Esophagus muscularis mucosa (tissue), 4 donors: ENCODE results near the gene USH1G. TPM values are rescaled to one million over a fixed set of nuclear protein-coding genes. Genes with fewer than 3 reads are reported as not detected.
"Not testable (repeated sequence)": the region's sequence is repeated elsewhere in the genome, so short reads cannot be mapped to it uniquely, and the experiment has no call there.

Experiments used
- DNase-seq: peaks from one replicate; pipeline ENCODE4 v3.0.0-alpha.2; 2017; ENCODE audit errors: extremely low spot score
- H3K27ac ChIP-seq, 4 donors: fragments of 200-600 bp; sonication (generic); replicated peaks in 1 of 4; 1 replicate in 3 of 4; 2 replicates in 1 of 4; pipeline ENCODE4 v1.5.1; 2016 to 2019; ENCODE audit warnings: mild to moderate bottlenecking in 1 of 4
- H3K27me3 ChIP-seq, 4 donors: fragments of 200-600 bp; sonication (generic); one replicate each; pipeline versions ENCODE4 v1.5.1 to v1.6.0; 2016 to 2019
- H3K36me3 ChIP-seq, 4 donors: fragments of 200-600 bp; sonication (generic); one replicate each; pipeline ENCODE4 v1.5.1; 2016 to 2019
- H3K4me1 ChIP-seq, 4 donors: fragments of 200-600 bp; sonication (generic); one replicate each; pipeline ENCODE4 v1.5.1; 2016 to 2019
- H3K4me3 ChIP-seq, 4 donors: fragments of 200-600 bp; sonication (generic); 1 replicate in 2 of 4; 2 replicates in 2 of 4; pipeline ENCODE4 v1.5.1; 2016 to 2019; ENCODE audit warnings: mild to moderate bottlenecking in 4 of 4, moderate library complexity in 1 of 4
- H3K9me3 ChIP-seq, 4 donors: fragments of 200-600 bp; sonication (generic); 1 replicate in 3 of 4; 2 replicates in 1 of 4; pipeline ENCODE4 v1.5.1; 2016 to 2019
- EP300 ChIP-seq: sonication (generic); formaldehyde crosslinking; IDR thresholded peaks from one replicate; pipeline ENCODE4 v1.6.1; 2017; ENCODE audit warnings: antibody characterized with exemption
- POLR2A ChIP-seq: fragments of 450-650 bp; IDR thresholded peaks from one replicate; pipeline ENCODE4 v1.6.1; 2017; ENCODE audit warnings: antibody characterized with exemption, moderate library complexity, mild to moderate bottlenecking, low read depth
- POLR2AphosphoS5 ChIP-seq, 2 donors: sonication (generic); formaldehyde crosslinking; IDR thresholded peaks; one replicate each; pipeline ENCODE4 v1.6.1; 2017; ENCODE audit warnings: antibody characterized with exemption in 2 of 2
- WGBS: methylation state at CpG from one replicate; pipeline ENCODE4 v1.1.5; 2018; 5-methylcytosine and 5-hydroxymethylcytosine counted together
- intact Hi-C: fragments of 100-400 bp; cut with DNase I; formaldehyde crosslinking; loops from one replicate; pipeline ENCODE4 v1.15.1; 2023
- total RNA-seq, 4 donors: library from RNA; depleted of rRNA; stranded (reverse); fragments of >200 nt; gene quantifications; one replicate each; pipeline versions ENCODE4 v1.1.0 to v1.2.1, GENCODE V29; 2016
- TF ChIP-seq, protein P1 (sequence below), 3 experiments: fragments of 200-600 bp in 2 of 3; fragments of 450-650 bp in 1 of 3; sonication (generic) in 2 of 3; IDR thresholded peaks; one replicate each; pipeline ENCODE4 v1.5.1; 2017 to 2019; ENCODE audit warnings: antibody characterized with exemption in 3 of 3, mild to moderate bottlenecking in 2 of 3, moderate library complexity in 1 of 3

The USH1G gene
- total RNA-seq, 4 donors from 2014 or later: 0.39 TPM; not detected in 3

GRCh38 chr17:74918906-74919305 lies 4.1 kb downstream of the USH1G start:
- Histone ChIP-seq H3K27me3 (peaks cover 7 to 79% (median 23%) of the 10 kb centered on the region in 4 donors), H3K9me3 (no peaks in the 10 kb centered on the region)

GRCh38 chr17:74917430-74917829 lies 5.6 kb downstream of the USH1G start:
- Histone ChIP-seq H3K36me3 (no peaks in the 10 kb centered on the region), H3K4me1 (peaks cover 0 to 13% (median 2%) of the 10 kb centered on the region in 4 donors), H3K4me3 (no peak overlapping the region), H3K27me3 (peaks cover 0 to 64% (median 8%) of the 10 kb centered on the region in 4 donors), H3K27ac (no peak overlapping the region), H3K9me3 (no peaks in the 10 kb centered on the region)
- 79% methylated on average over 3 of the region's 10 CpGs for WGBS
- DNase-seq: no peak
- TF ChIP-seq POLR2A (no peak), EP300 (no peak), POLR2AphosphoS5 (IDR thresholded peaks at IDR 0.05) (no peak)
- TF ChIP-seq, protein P1, sequence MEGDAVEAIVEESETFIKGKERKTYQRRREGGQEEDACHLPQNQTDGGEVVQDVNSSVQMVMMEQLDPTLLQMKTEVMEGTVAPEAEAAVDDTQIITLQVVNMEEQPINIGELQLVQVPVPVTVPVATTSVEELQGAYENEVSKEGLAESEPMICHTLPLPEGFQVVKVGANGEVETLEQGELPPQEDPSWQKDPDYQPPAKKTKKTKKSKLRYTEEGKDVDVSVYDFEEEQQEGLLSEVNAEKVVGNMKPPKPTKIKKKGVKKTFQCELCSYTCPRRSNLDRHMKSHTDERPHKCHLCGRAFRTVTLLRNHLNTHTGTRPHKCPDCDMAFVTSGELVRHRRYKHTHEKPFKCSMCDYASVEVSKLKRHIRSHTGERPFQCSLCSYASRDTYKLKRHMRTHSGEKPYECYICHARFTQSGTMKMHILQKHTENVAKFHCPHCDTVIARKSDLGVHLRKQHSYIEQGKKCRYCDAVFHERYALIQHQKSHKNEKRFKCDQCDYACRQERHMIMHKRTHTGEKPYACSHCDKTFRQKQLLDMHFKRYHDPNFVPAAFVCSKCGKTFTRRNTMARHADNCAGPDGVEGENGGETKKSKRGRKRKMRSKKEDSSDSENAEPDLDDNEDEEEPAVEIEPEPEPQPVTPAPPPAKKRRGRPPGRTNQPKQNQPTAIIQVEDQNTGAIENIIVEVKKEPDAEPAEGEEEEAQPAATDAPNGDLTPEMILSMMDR (IDR thresholded peaks at IDR 0.05): no peak
- intact Hi-C loops: no loop called here

More at GRCh38 chr17:74918906-74919305, 4.1 kb downstream of the USH1G start:
- Histone ChIP-seq H3K4me1 (peaks cover 12 to 28% (median 17%) of the 10 kb centered on the region in 4 donors), H3K36me3 (no peaks in the 10 kb centered on the region), H3K4me3 (no peak overlapping the region), H3K27ac (no peak overlapping the region)
- WGBS: 93% methylated on average over 5 of the region's 5 CpGs
- intact Hi-C loops: no loop called here
- TF ChIP-seq, protein P1 (IDR thresholded peaks at IDR 0.05): no peak
- no peak for TF ChIP-seq POLR2AphosphoS5 (IDR thresholded peaks at IDR 0.05)
- no peak for TF ChIP-seq EP300
- TF ChIP-seq POLR2A: no peak
- no peak for DNase-seq

DNA sequence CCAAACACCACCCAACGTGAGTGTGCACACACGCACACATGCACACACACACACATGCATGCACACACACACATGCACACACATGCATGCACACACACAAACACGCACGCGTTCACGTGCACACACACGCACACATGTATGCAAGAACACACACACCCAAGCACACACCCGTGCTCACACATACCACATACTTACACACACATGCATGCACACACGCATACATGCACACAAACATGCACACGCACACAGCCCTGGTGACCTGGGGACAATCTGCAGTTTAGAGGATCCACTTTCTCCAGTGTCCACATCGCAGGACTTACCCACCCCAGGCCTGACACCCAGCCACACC lies 6.2 kb downstream of the USH1G start:
- Histone ChIP-seq H3K9me3 (no peaks in the 10 kb centered on the region), H3K36me3 (no peaks in the 10 kb centered on the region), H3K27ac (no peak overlapping the region), H3K27me3 (peaks cover 0 to 58% (median 3%) of the 10 kb centered on the region in 4 donors), H3K4me1 (peaks cover 0 to 7% (median 2%) of the 10 kb centered on the region in 4 donors), H3K4me3 (no peak overlapping the region)
- TF ChIP-seq POLR2AphosphoS5 (IDR thresholded peaks at IDR 0.05) (no peak), POLR2A (no peak)
- TF ChIP-seq, protein P1 (IDR thresholded peaks at IDR 0.05): no peak
- no peak for DNase-seq
- WGBS: 93% methylated on average over 11 of the region's 11 CpGs
- intact Hi-C loops: no loop called here

DNA sequence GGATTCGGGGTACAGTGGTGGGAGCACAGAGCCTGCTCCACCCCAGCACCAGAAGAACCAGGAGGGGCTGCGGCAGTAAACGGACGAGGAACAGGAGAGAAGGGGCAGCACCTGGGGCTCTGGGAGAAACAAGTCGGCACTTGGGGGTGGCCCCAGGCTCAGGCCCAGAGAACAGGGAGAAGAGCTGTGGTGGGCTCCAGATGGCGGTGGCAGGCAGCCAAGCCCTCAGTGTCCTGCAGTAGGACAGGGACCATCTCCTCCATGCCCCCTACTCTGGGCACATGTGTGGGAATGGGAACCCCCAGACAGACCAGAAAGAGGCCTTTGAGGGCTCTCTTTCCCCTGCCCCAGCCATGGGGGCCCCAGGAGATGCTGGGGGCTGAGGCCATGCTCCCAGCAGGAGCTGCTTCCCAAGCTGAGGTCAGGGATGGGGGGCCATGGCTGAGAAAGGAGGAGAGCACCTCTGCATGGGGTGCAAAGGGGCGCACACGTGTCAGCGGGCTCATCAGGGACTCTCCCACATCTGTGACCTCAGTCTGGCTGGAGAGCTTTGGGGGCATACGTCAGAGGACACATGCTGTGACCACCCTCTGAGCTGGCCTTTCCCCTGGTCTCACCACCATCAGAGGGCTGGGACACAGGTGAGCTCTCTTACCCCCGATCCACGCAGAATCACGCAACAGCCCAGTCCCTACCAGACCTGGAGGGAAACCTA lies 6.8 kb downstream of the USH1G start:
- no peak overlapping the region for H3K27ac ChIP-seq
- H3K4me1 ChIP-seq: peaks cover 0 to 6% (median 2%) of the 10 kb centered on the region in 4 donors
- 83% methylated on average over 9 of the region's 13 CpGs for WGBS
- H3K4me3 ChIP-seq: no peak overlapping the region
- TF ChIP-seq, protein P1 (IDR thresholded peaks at IDR 0.05): no peak
- no peak for TF ChIP-seq POLR2A
- TF ChIP-seq EP300: no peak
- TF ChIP-seq POLR2AphosphoS5 (IDR thresholded peaks at IDR 0.05): no peak
- intact Hi-C loops: no loop called here
- no peaks in the 10 kb centered on the region for H3K36me3 ChIP-seq
- peaks cover 0 to 53% (median under 1%) of the 10 kb centered on the region in 4 donors for H3K27me3 ChIP-seq
- DNase-seq: no peak
- H3K9me3 ChIP-seq: no peaks in the 10 kb centered on the region

GRCh38 chr17:74911423-74911822 lies 11.6 kb downstream of the USH1G start:
- H3K27ac ChIP-seq, intact Hi-C loops, H3K9me3 ChIP-seq, H3K4me1 ChIP-seq, H3K36me3 ChIP-seq, H3K4me3 ChIP-seq, DNase-seq: not testable (repeated sequence)
- 78% methylated on average over 6 of the region's 8 CpGs for WGBS
- H3K27me3 ChIP-seq: peaks cover 0 to 23% (median 0%) of the 10 kb centered on the region in 4 donors

DNA sequence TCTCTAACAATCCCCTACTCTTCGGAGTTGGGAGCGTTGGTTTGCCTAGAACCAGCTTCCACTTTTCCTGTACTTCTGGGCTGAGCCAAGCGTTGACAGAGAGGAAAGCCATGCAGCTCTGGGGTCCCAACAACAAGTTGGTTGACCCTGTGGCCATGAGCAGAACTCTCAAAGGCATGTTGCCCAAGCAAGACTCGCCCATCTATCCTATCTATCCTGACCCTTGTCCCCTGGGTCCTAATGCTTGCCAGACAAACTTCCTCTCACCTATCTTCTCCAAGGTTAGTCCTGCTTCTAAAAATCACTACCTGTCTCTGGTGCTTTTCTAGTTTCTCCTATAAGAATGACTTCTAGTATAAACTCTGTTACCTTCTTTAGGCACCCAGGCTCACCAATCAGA lies 14.0 kb downstream of the USH1G start:
- H3K27me3 ChIP-seq: peaks cover 0 to 33% (median 0%) of the 10 kb centered on the region in 4 donors
- DNase-seq, H3K36me3 ChIP-seq, H3K9me3 ChIP-seq, intact Hi-C loops, H3K4me3 ChIP-seq, H3K4me1 ChIP-seq, H3K27ac ChIP-seq: not testable (repeated sequence)
- WGBS: 69% methylated on average over 4 of the region's 4 CpGs
